ELF-1 (cell line): Measurements from ENCODE around the gene CNKSR2.
A peak's percentile ranks its signal among the peaks of the same experiment; 100 is the strongest.

ENCODE experiments used
- DNase-seq: peaks from one replicate; pipeline ENCODE4 v3.0.0-alpha.2; 2016; ENCODE audit warnings: low read depth, low spot score

Gene CNKSR2

DNA sequence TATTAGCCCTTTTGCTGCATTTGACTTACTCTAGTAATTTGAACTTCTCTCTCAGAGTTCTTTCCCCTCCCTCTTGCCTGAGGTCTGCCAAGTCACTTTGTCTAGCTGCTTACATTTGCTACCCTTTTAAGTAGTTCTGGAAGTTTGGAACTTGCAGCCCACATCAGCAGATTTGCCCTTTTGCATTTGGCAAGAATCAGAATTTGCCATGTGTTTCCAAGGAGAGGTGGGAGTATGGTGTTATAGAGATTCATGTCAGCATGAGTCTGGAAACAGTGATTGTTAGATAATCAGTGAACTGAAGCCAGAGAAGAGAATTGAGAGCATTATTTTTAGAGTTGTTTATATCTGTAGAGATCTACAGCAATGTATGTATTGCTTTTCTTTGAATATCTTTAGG is 231.8 kb downstream of the CNKSR2 start:
- DNase-seq = no peak

DNA sequence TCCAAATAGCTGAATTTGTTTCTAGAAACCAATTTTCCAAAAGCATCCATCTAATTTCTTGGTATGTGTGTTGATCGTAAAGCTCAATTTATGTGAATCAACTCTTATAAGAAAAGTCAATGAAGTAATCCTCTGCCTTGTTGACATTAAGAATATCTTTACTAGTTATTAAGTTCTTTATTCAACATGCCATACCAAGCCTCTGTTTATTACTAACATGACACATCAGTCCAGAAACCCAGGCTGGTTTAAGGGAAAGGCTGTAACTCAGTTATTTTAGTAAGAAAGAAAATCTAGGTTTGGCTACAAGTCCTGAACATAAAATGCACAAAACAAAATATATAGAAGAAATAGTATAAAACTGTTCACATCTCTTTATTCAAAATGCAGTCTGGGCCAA is 235.9 kb downstream of the CNKSR2 start:
- no peak for DNase-seq

DNA sequence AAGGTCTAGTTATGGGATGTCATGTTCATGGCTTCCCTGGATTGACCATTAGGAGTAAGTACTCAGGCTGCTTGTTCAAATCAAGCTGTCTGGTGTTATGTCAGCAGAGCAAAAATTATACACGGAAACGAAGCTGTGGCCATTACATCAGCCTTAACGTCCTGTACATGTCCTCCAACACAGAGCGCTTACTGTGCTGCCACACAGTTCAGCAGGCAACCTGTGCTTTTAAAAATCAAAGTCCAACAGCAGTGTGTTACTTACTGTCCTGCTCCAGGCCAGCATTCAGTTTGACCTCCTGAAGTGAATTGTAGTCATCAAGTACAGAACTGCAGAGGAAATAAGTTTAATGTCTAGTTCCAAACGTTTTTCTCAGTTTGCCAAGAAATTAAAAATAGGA is 237.9 kb downstream of the CNKSR2 start:
- DNase-seq = no peak

DNA sequence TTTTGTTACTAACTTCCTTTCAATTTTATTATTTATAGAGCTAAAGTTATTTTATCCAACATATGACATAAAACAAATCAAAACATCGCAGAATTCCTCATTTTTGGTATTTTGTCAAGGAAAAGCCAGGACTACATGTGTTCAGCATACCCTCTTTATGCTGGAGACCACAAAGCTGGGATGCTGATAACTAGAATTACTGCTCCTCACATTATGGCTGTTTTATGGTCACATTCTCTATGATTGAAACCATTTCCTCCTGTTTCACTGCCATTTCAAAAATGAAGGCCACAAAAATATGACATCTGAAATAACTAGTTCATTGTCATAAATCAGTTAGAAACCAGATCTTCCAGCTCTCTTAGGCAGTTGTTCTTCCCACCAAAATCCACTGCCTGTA is 242.2 kb downstream of the CNKSR2 start:
- no peak for DNase-seq

DNA sequence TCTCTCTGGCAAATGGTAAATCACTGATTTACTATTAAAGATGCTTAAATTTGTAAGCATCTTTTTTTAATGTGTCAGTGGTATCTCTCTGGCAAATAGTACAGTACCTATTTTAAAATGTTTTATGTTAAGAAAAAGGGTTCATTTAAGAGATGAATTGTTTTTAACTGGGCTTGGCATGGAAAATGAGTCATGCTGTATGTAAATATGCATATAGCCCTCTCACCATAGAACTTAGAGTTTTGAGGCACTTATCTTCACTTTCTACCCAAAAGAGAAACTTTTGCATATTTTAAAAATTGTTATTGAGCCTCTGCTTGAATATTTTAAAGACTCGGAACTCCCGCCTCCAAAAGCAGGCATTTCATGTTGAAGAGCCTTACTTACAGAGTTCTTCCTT is 246.0 kb downstream of the CNKSR2 start:
- DNase-seq = no peak

DNA sequence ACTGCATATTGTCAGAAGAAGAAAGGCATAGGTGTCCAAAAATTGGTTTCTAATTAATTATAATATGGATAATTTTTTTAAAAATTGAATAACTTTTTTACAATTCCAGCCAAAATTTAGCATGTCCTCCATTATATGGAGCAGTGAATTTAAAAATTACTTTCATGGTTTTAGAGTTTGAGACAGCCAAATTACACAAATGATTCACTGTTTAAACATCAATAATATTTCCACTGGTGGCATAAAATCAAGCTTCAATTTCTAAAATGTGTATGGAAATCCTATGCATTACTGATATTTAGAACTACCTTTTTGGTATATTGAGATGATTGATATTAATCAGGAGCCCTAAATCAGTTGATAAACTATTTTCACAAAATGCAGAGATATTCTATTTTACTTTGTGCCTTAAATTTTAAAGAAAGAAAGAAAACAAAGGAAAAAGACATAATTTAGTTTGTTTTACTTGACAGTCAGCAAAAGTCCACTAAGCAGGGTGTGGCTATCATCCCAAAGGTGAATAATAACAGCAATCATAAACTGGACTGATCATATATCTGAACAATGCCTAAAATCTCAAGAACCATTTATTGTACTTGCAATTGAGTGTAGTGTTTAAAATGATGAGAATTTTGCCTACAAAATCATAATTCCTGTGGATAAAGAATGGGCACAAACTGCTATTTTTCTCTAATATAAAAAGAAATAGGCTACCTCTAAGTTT is 249.7 kb downstream of the CNKSR2 start:
- DNase-seq = no peak

DNA sequence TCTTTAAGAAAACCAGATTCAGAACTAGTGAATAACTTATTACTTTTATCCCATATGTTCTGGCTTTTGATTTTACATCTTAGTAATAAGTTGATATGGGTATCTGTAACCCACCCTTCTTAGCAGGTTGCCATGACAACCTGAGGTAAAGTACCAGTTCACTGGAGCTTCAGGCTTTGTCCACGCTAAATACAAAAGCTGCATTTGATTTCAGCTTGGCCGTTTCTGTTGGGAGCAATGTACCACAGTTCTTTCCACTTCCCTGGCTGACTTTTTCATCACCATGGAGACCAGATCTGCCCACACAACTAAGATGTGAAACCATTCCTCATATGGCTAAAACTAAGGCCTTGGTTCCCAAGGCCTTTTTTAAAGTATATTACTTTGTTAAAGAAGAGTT is 257.8 kb downstream of the CNKSR2 start:
- no peak for DNase-seq

DNA sequence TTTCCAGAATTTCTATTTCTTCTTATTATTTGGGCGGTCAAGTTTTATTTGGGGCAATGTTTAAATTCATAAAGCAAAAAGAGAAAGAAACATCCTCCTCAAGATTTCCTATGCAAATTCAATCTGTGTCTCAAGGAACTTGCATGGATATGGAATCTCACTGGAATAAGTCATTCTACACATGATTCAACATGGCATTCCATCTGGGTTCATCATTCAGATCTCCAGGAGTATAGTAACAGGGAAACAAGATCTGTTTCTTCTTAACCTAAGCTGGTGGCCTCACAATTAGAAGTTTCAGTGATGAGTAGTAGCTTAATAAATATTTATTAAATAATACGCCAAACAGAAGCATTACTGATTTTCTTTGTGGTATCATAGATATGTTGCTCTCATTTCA is 264.1 kb downstream of the CNKSR2 start:
- DNase-seq = no peak

DNA sequence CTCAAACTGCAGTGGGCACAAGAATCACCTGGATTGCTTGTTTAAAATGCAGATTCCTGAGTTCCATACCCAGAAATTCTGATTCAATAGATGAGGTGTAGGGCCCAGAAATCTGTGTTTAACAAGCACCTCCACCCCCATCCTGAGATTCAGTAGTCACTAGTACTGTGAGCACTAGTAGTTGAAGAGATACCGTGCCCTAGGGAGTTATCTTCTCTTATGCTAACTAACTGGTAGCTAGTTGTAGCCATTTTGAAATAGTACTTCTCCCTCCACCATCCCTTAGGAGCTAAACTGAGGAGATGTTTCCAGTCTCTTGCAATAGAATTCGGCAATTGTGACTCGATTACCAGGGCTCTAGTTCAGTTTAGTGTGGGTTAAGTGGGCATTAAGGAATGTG is 265.6 kb downstream of the CNKSR2 start:
- DNase-seq = no peak

DNA sequence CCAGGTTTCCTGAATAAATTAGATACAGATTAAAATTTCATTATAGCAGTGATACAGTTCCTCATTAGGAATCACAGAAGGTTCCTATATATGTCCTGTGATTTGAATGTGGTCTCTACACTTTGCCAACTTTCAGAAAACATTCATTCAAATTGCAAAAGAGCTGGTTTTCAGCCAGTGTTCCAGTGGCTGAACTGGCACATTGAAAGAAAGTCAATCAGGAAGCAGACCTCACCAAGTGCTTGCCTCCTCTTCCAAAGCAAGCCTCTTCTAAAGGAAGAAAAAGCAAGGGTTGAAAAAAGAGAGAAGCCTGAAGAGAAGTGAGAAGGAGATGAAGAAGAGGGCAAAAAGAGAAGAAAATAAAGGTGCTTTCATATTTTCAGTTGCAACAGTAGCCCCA is 271.2 kb downstream of the CNKSR2 start:
- DNase-seq = no peak

DNA sequence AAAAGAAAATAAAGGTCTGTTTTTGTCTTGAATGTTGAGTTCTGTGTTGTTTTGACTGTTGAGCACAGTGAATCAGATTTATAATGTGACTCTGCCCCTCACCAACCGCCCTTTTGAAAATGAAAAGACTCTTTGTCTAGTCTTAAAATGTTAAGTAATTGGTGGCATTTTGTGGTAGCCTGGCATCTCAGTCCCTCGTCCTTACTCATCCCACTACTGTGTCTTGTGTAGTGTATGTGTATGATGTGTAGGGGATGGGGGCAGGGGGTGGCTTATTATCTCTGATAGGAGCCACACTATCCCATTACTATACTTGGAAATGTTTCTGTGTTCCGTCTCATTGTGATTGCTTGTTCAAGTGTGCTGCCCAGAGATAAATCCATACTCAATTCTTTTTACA is 271.7 kb downstream of the CNKSR2 start:
- DNase-seq = no peak

DNA sequence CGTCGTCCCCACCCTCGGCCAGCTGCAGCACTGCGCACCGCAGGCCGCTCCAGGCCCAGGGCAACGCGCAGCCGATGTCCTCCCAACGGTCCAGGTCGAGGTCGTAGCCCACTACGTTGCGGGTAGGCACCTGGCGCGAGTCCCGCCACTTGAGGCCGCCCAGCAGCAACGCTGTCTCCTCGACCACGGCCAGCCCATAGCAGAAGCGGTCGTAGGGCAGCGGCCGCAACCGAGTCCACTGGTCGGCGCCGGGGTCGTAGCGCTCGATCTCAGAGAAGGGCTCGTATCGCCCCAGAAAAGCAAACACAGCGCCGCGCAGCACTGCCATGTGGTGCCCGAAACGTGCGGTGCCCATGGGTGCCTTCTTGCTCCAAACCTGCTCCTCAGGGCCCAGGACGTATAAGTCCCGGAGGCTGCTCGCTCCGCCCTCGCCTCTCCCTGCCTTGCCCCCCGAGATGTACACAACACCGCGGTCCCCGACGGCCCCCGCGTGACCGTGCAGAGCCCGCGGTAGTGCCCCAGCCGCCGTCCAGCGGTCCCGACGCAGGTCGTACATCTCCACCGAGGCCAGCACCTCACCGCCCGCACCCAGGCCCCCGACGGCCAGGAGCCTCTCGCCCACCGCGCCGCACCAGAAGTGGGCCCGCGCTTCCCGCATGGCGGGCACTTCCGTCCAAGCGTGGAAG is 281.8 kb downstream of the CNKSR2 start:
- peak; percentile 70 for DNase-seq

DNA sequence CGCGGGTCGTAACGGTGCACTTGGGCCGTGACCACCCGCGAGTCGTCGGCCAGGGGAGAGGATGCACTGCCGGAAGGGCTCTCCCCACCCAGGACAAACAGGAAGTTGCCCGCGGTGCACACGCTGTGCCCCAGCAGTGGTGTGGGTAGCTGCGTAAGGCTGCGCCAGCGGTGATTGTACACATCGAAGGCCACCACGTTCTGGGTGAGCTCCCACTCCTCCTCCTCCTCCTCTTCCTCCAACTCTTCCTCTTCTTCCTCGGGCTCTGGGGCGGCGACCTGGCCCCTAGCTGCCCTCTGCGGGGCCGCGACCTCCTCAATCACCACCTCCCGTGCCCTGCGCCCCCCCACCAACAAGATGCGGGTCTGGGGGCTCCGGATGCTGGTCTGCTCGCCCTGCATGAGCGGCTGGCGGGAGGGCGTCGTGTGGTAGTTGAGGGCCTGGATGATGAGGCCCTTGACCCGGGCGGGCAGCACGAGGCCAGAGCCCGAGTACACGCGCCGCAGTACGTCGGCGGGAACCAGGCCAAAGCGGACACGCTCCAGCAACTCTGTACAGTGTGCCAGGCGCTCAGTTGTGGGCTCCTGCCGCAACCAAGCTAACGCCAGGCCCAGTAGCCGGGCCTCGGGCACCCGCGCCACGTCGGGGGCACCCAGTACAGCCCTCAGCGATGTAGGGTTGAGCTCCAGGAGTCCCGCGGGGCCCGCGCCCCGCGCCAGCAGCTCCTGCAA is 282.5 kb downstream of the CNKSR2 start:
- DNase-seq = no peak

DNA sequence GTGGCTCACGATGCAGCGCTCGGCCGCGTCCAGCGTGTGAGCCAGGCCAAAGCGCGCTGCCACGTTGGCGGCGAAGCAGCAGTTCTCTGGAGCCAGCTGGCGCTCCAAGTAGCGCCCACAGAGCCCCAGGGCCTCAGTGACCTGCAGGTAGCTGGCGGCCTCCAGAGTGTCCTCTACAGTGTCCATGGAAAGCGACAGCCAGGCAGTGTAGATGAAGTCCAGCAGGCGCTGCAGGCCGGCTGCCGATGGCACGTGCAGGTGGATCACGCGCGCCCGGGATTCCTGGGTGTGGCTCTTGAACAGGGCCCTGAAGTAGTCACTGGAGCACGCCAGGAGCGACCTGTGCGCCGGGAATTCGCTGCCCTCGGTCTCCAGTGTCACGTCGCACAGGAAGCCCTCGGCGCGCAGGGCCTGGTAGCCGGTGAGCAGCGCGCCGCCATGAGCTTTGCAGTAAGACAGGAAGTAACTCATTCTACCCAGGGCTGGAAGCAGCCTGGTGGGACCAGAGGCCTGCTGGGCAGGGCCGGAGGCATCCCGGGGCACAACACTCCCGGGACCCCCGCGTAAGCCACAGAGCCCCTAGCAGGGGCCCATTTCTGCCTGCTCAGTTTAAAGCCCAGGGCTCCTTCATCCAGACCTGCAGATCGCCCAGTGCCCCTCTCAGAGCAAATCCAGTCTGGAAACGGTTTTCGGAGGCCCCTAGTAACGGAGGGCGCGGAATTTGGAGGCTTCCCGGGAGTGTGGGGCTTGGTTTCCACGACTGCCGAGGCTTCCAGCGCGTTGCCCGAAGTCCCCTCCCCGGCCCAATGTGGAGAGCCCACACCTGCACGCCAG is 283.3 kb downstream of the CNKSR2 start:
- DNase-seq = peak; percentile 28

DNA sequence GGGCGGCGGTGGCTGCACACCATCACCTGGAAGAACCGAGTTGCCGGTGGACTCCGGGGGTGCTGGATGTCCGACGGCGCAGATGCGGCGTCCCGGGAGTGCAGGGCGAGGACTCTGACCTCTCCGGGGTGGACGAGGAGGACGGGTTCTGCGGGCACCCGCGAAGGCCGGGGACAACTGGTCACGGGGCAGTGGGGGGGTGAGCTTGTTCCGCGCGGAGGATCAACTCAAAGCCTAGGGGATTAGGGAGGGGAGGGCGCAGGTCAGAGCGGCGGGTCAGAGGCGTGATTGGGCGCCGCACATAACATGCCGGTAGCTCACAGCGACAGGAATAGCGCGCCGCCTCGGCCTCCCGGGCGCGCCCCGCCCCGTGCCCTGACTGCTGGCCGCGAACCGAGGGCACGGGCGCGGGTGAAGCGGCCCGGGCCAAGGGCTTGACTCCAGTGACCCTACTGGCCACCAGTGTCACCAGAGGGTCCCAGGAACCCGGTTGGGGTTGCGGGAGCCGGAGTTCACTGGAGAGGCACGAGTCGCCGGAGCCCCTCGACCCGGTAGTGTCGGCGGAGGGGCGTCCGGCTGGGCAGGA is 284.0 kb downstream of the CNKSR2 start, which contains the start of gene KLHL34:
TSS of gene KLHL34 (minus strand) at position 179 of the 586 bp plus-strand sequence. CDS start 542 bp downstream, outside the sequence.
- peak; percentile 62 for DNase-seq

DNA sequence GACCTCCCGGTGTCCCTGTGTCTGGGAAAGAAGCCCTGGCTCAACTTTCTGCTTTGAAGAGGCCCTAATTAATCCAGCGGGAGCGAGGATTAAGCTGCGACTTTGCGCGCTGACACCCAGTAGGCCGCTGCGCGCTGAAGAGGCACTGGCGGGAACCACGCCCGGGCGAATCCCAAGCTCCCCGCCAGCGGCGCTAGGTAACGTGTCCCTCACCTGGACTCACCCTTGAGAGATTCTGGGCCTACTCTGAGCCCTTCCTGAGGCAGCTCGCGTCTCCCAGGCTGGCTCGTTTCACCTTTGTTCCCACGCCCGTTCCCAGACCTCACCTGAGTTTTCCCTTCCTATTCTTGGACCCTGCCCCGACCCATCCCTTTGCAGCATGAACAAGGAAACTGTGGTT is 284.5 kb downstream of the CNKSR2 start:
- peak; percentile 75 for DNase-seq

DNA sequence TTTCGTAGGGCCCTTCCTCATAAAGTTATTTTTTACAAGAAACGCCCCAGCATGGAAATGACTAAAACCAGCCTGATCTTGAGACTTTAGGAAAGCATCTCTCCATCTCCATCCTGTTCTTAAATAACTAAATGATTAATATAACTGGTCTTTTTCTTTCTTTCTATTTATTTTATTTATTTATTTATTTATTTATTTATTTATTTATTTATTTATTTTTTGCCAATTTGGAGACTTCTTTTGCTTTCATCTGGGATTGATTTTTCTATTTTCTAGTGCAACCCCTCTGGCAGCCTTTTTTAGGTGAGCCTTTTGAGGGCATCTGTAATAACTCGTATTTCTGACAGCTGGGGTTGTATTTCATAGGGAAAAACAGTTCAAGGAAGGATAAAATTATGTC is 285.1 kb downstream of the CNKSR2 start:
- no peak for DNase-seq

DNA sequence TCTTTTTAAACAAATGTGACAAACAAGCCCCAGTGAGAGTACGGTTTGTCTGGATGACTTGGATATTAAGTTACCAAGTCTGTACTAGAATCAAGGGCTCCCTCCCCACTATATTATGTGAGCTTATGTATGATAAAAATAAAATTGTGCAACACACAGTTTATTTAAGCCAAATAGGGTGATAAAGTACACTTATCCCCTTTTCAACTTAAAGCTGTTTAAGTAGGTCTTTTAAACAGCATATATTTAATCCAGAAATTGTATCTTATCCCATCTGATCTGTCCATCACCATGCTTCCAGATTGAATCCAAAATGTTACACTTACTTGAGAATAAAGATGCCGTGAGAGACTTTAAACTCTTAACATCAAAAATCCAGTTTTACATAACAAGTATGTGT is 285.9 kb downstream of the CNKSR2 start:
- no peak for DNase-seq

DNA sequence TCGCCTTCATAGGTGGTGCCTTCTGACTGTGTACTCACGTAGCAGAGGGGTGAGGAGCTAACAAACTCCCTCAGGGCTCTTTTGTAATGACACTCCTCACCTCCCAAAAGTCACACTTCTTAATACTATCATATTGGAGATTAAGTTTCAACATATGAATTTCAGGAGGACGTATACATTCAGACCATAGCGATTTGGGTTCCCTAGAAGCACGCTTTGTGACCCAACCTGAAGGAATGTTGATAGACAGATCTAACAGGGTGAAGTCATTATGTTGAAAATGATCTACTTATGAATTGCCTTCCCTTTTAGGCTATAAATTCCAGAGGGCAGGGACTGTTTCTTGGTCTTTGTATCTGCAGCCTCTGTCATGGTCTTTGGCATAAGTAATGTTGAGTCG is 287.1 kb downstream of the CNKSR2 start:
- DNase-seq = no peak

DNA sequence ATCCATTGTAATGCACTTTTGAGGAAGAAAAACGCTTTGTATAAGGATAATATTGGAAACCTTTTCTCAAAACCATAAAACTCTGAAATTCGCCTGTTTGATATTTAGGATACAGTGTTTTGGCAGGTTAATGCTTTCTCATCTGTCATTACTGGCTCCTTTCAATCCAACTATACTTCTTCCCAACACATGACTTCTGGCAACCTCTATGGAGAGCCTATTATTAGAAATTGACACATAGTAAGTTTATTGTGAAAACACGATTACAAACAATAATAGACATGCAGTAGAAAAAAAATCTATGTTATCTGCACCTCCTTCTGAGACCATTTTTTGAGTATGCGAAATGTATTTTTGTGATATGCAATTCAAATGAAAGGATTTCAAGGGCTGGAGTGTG is 288.5 kb downstream of the CNKSR2 start:
- no peak for DNase-seq

DNA sequence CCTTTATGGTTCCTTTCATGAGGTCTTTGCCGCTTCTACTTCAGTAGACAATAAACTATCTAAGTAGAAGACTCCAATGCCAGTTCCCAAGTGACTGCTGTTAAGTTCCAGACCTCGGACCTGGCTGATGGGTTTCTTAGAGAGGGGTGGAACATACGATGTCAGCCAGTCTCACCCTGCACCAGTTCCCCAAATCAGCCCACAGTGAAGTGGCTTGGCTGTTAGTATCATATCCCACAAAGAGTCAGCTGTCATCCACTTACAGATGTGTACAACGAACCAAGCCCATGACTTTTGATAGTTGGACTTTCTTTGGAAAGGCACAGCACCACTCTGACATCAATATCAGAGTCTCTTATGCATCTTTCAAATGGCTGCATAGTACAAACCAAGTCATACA is 292.0 kb downstream of the CNKSR2 start:
- no peak for DNase-seq
